22Rv1 (cell line): ENCODE measurements around the gene GNG2.

Experiments used
- ZFX ChIP-seq: fragments of 450-650 bp; IDR thresholded peaks from 2 replicates; pipeline ENCODE4 v1.6.1; 2017; ENCODE audit warnings: antibody characterized with exemption, borderline replicate concordance
- TF ChIP-seq, protein P1 (sequence below): fragments of 450-650 bp; IDR thresholded peaks from 2 replicates; pipeline ENCODE4 v1.5.1; 2017; ENCODE audit warnings: mild to moderate bottlenecking

DNA sequence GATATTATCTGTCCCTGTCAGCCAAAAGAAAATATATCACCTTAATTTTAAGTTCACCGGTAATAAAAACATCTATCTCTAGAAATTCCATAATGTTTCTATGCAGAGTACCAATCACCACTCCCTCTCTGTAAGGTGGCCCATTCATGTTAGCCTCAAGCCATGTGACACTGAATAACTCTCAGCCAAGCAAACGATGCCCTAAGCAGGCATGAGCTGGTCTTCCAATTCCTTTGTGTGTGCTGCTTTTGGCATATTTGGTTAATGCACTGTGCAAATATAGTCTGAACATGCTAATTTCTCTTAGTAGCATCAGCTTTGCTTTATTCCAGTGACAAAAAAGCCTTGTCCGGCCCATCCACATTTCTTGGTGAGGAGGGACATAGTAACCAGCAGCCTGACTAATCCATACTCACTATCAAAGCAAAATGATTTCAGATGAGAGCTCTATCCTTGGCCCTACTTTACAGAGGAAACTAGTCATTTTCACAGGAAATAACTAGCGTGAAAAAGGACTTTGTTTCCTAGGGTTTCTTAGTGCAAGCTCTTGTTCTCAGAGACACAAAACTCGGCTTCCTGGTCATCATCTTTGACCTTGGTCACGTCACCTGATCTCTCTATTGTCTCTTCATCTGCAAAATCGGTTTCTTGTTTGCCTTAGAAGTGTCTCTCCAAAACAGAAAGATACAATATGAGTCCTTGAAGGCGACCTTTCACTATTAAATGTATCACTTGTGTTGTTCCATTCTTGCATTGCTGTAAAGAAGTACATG lies 69.7 kb downstream of the GNG2 start:
- TF ChIP-seq, protein P1, sequence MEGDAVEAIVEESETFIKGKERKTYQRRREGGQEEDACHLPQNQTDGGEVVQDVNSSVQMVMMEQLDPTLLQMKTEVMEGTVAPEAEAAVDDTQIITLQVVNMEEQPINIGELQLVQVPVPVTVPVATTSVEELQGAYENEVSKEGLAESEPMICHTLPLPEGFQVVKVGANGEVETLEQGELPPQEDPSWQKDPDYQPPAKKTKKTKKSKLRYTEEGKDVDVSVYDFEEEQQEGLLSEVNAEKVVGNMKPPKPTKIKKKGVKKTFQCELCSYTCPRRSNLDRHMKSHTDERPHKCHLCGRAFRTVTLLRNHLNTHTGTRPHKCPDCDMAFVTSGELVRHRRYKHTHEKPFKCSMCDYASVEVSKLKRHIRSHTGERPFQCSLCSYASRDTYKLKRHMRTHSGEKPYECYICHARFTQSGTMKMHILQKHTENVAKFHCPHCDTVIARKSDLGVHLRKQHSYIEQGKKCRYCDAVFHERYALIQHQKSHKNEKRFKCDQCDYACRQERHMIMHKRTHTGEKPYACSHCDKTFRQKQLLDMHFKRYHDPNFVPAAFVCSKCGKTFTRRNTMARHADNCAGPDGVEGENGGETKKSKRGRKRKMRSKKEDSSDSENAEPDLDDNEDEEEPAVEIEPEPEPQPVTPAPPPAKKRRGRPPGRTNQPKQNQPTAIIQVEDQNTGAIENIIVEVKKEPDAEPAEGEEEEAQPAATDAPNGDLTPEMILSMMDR = no peak
- no peak for TF ChIP-seq ZFX
